ENCODE data around the gene S100A4.
A peak's percentile ranks its signal among the peaks of the same experiment; 100 is the strongest.

S100A4 gene

GRCh38 chr1:153535242-153536011, 10.2 kb downstream of the S100A4 start, which contains the start of gene S100A6:
TSS of gene S100A6 (minus strand) at chr1:153535991. CDS start at chr1:153535339, 652 bp downstream.
- peak within 1 kb of the TSS; percentile 99 for H3K27ac ChIP-seq (ENCODE audit: low read depth, low read length)
- H3K27me3 ChIP-seq (ENCODE audit: control insufficient read depth in 5 of 5, insufficient read depth in 4 of 5, low read length in 5 of 5), result no peaks in the 10 kb centered on the region
- H3K36me3 ChIP-seq (ENCODE audit: control insufficient read depth in 5 of 5, insufficient read depth in 5 of 5, low read length in 5 of 5), result peaks cover 0 to 10% (median 0%) of the 10 kb centered on the region in 5 donors
- H3K4me3 ChIP-seq (ENCODE audit: low read depth in 1 of 5, low read length in 5 of 5), result peak within 1 kb of the TSS; percentile 76 to 100 (median 89)
- peaks cover 4 to 51% (median 39%) of the 10 kb centered on the region in 5 donors for H3K4me1 ChIP-seq (ENCODE audit: control insufficient read depth in 5 of 5, insufficient read depth in 5 of 5, low read length in 5 of 5)
- H3K9ac ChIP-seq (ENCODE audit: low read length in 5 of 5), result peak within 1 kb of the TSS; percentile 80 to 99 (median 99)
- H3K9me3 ChIP-seq (ENCODE audit: control insufficient read depth in 5 of 5, low read length in 5 of 5), result no peaks in the 10 kb centered on the region

- Histone ChIP-seq H3K27me3 (ENCODE audit: control insufficient read depth in 5 of 5, insufficient read depth in 4 of 5, low read length in 5 of 5) (no peaks in the 10 kb centered on the region), H3K27ac (ENCODE audit: low read depth, low read length) (peak overlapping the region; percentile 99), H3K4me3 (ENCODE audit: low read depth in 1 of 5, low read length in 5 of 5) (peak overlapping the region; percentile 76 to 100 (median 89)), H3K9me3 (ENCODE audit: control insufficient read depth in 5 of 5, low read length in 5 of 5) (no peaks in the 10 kb centered on the region), H3K36me3 (ENCODE audit: control insufficient read depth in 5 of 5, insufficient read depth in 5 of 5, low read length in 5 of 5) (peaks cover 0 to 10% (median 0%) of the 10 kb centered on the region in 5 donors), H3K4me1 (ENCODE audit: control insufficient read depth in 5 of 5, insufficient read depth in 5 of 5, low read length in 5 of 5) (peaks cover 4 to 49% (median 39%) of the 10 kb centered on the region in 5 donors), H3K9ac (ENCODE audit: low read length in 5 of 5) (peak overlapping the region; percentile 80 to 99 (median 99))
These were observed 10.7 kb downstream of the S100A4 start for GRCh38 chr1:153534925-153535241.

GRCh38 chr1:153534226-153534924, 11.2 kb downstream of the S100A4 start:
- Histone ChIP-seq H3K36me3 (ENCODE audit: control insufficient read depth in 5 of 5, insufficient read depth in 5 of 5, low read length in 5 of 5) (peaks cover 0 to 10% (median 0%) of the 10 kb centered on the region in 5 donors), H3K9me3 (ENCODE audit: control insufficient read depth in 5 of 5, low read length in 5 of 5) (no peaks in the 10 kb centered on the region), H3K27ac (ENCODE audit: low read depth, low read length) (peak overlapping the region; percentile 99), H3K9ac (ENCODE audit: low read length in 5 of 5) (peak overlapping the region; percentile 80 to 99 (median 99)), H3K27me3 (ENCODE audit: control insufficient read depth in 5 of 5, insufficient read depth in 4 of 5, low read length in 5 of 5) (no peaks in the 10 kb centered on the region), H3K4me3 (ENCODE audit: low read depth in 1 of 5, low read length in 5 of 5) (peak overlapping the region; percentile 76 to 100 (median 89)), H3K4me1 (ENCODE audit: control insufficient read depth in 5 of 5, insufficient read depth in 5 of 5, low read length in 5 of 5) (peaks cover 4 to 49% (median 39%) of the 10 kb centered on the region in 5 donors)

- Histone ChIP-seq H3K27ac (ENCODE audit: low read depth, low read length) (peak overlapping the region; percentile 99), H3K36me3 (ENCODE audit: control insufficient read depth in 5 of 5, insufficient read depth in 5 of 5, low read length in 5 of 5) (peaks cover 0 to 10% (median 0%) of the 10 kb centered on the region in 5 donors), H3K4me3 (ENCODE audit: low read depth in 1 of 5, low read length in 5 of 5) (peak overlapping the region; percentile 76 to 100 (median 89)), H3K4me1 (ENCODE audit: control insufficient read depth in 5 of 5, insufficient read depth in 5 of 5, low read length in 5 of 5) (peaks cover 4 to 49% (median 39%) of the 10 kb centered on the region in 5 donors), H3K9me3 (ENCODE audit: control insufficient read depth in 5 of 5, low read length in 5 of 5) (no peaks in the 10 kb centered on the region), H3K9ac (ENCODE audit: low read length in 5 of 5) (peak overlapping the region; percentile 80 to 99 (median 99)), H3K27me3 (ENCODE audit: control insufficient read depth in 5 of 5, insufficient read depth in 4 of 5, low read length in 5 of 5) (no peaks in the 10 kb centered on the region)
These were observed 11.9 kb downstream of the S100A4 start for GRCh38 chr1:153533689-153534201.

GRCh38 chr1:153532769-153533599, 12.6 kb downstream of the S100A4 start:
- Histone ChIP-seq H3K27me3 (ENCODE audit: control insufficient read depth in 5 of 5, insufficient read depth in 4 of 5, low read length in 5 of 5) (no peaks in the 10 kb centered on the region), H3K27ac (ENCODE audit: low read depth, low read length) (peak overlapping the region; percentile 99), H3K36me3 (ENCODE audit: control insufficient read depth in 5 of 5, insufficient read depth in 5 of 5, low read length in 5 of 5) (peaks cover 0 to 10% (median 0%) of the 10 kb centered on the region in 5 donors), H3K4me3 (ENCODE audit: low read depth in 1 of 5, low read length in 5 of 5) (peak overlapping the region; percentile 76 to 100 (median 89)), H3K9me3 (ENCODE audit: control insufficient read depth in 5 of 5, low read length in 5 of 5) (no peaks in the 10 kb centered on the region), H3K4me1 (ENCODE audit: control insufficient read depth in 5 of 5, insufficient read depth in 5 of 5, low read length in 5 of 5) (peaks cover 4 to 45% (median 39%) of the 10 kb centered on the region in 5 donors), H3K9ac (ENCODE audit: low read length in 5 of 5) (peak overlapping the region; percentile 55 to 99 (median 77))

- no peak overlapping the region for H3K4me3 ChIP-seq (ENCODE audit: low read depth in 1 of 5, low read length in 5 of 5)
- peaks cover 4 to 45% (median 39%) of the 10 kb centered on the region in 5 donors for H3K4me1 ChIP-seq (ENCODE audit: control insufficient read depth in 5 of 5, insufficient read depth in 5 of 5, low read length in 5 of 5)
- no peaks in the 10 kb centered on the region for H3K9me3 ChIP-seq (ENCODE audit: control insufficient read depth in 5 of 5, low read length in 5 of 5)
- peak overlapping the region; percentile 99 for H3K27ac ChIP-seq (ENCODE audit: low read depth, low read length)
- no peak overlapping the region for H3K9ac ChIP-seq (ENCODE audit: low read length in 5 of 5)
- peaks cover 0 to 10% (median 0%) of the 10 kb centered on the region in 5 donors for H3K36me3 ChIP-seq (ENCODE audit: control insufficient read depth in 5 of 5, insufficient read depth in 5 of 5, low read length in 5 of 5)
- no peaks in the 10 kb centered on the region for H3K27me3 ChIP-seq (ENCODE audit: control insufficient read depth in 5 of 5, insufficient read depth in 4 of 5, low read length in 5 of 5)
These were observed 13.4 kb downstream of the S100A4 start for GRCh38 chr1:153532181-153532580.

- Histone ChIP-seq H3K4me1 (ENCODE audit: control insufficient read depth in 5 of 5, insufficient read depth in 5 of 5, low read length in 5 of 5) (peaks cover 4 to 43% (median 39%) of the 10 kb centered on the region in 5 donors), H3K9ac (ENCODE audit: low read length in 5 of 5) (no peak overlapping the region), H3K27ac (ENCODE audit: low read depth, low read length) (peak overlapping the region; percentile 17), H3K27me3 (ENCODE audit: control insufficient read depth in 5 of 5, insufficient read depth in 4 of 5, low read length in 5 of 5) (no peaks in the 10 kb centered on the region), H3K9me3 (ENCODE audit: control insufficient read depth in 5 of 5, low read length in 5 of 5) (no peaks in the 10 kb centered on the region), H3K36me3 (ENCODE audit: control insufficient read depth in 5 of 5, insufficient read depth in 5 of 5, low read length in 5 of 5) (peaks cover 0 to 10% (median 0%) of the 10 kb centered on the region in 5 donors), H3K4me3 (ENCODE audit: low read depth in 1 of 5, low read length in 5 of 5) (no peak overlapping the region)
These were observed 14.0 kb downstream of the S100A4 start for GRCh38 chr1:153531638-153532037.

- Histone ChIP-seq H3K4me1 (ENCODE audit: control insufficient read depth in 5 of 5, insufficient read depth in 5 of 5, low read length in 5 of 5) (peaks cover 0 to 8% (median 1%) of the 10 kb centered on the region in 5 donors), H3K36me3 (ENCODE audit: control insufficient read depth in 5 of 5, insufficient read depth in 5 of 5, low read length in 5 of 5) (no peaks in the 10 kb centered on the region), H3K9ac (ENCODE audit: low read length in 5 of 5) (no peak overlapping the region), H3K9me3 (ENCODE audit: control insufficient read depth in 5 of 5, low read length in 5 of 5) (no peaks in the 10 kb centered on the region), H3K4me3 (ENCODE audit: low read depth in 1 of 5, low read length in 5 of 5) (no peak overlapping the region), H3K27me3 (ENCODE audit: control insufficient read depth in 5 of 5, insufficient read depth in 4 of 5, low read length in 5 of 5) (no peaks in the 10 kb centered on the region), H3K27ac (ENCODE audit: low read depth, low read length) (no peak overlapping the region)
These were observed 17.9 kb downstream of the S100A4 start for GRCh38 chr1:153527683-153528040.

GRCh38 chr1:153527023-153527682, 18.5 kb downstream of the S100A4 start:
- H3K4me1 ChIP-seq (ENCODE audit: control insufficient read depth in 5 of 5, insufficient read depth in 5 of 5, low read length in 5 of 5), result peaks cover 0 to 6% (median 0%) of the 10 kb centered on the region in 5 donors
- H3K9ac ChIP-seq (ENCODE audit: low read length in 5 of 5), result no peak overlapping the region
- H3K4me3 ChIP-seq (ENCODE audit: low read depth in 1 of 5, low read length in 5 of 5), result no peak overlapping the region
- H3K9me3 ChIP-seq (ENCODE audit: control insufficient read depth in 5 of 5, low read length in 5 of 5), result no peaks in the 10 kb centered on the region
- H3K36me3 ChIP-seq (ENCODE audit: control insufficient read depth in 5 of 5, insufficient read depth in 5 of 5, low read length in 5 of 5), result no peaks in the 10 kb centered on the region
- H3K27me3 ChIP-seq (ENCODE audit: control insufficient read depth in 5 of 5, insufficient read depth in 4 of 5, low read length in 5 of 5), result no peaks in the 10 kb centered on the region
- no peak overlapping the region for H3K27ac ChIP-seq (ENCODE audit: low read depth, low read length)
